HG02763 (cell line): ENCODE data around the gene MED16.

Source experiments
- ATAC-seq: cut with Tn5 transposase; IDR thresholded peaks from one replicate; pipeline ENCODE4 v1.9.1; 2021; ENCODE audit warnings: mild to moderate bottlenecking, moderate library complexity; ENCODE audit not compliant: unreplicated experiment

Gene MED16

GRCh38 chr19:912181-913079, 19.4 kb upstream of the MED16 start:
- ATAC-seq: peak; percentile 9

GRCh38 chr19:911197-912033, 18.4 kb upstream of the MED16 start:
- no peak for ATAC-seq

DNA sequence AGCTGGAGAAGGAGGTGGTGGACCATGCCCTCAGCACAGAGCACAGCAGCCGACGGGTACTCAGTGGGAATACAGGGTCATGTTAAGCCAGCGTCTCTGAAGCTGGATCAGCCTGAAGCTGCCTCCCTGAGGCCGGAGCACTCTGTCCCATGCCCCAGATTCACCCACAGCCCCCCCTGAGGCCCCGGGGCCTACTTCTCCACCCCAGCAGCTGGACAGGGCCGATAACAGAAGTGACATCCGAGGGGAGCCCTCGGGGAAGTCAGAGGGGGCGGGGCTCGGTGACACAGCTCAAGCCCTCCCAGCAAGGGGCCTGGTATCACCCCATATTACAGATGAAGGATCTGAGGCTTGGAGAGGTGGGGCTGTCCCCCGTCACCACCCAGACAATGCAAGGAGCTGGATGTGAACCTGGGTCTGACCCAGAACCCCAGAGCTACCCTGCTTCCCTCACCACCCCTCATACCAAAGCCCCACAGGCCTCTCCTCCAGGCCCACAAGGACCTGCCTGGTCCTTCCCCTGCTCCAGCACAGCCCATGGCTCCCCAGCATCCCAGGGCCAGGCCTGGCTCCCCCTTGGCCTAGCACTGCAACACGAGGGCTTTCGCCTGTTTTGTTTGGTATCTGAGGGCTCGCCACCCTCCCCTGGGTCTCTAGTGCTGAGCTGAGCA, 14.3 kb upstream of the MED16 start:
- no peak for ATAC-seq

GRCh38 chr19:906480-906879, 13.5 kb upstream of the MED16 start:
- ATAC-seq: no peak

GRCh38 chr19:904545-904944, 11.6 kb upstream of the MED16 start:
- no peak for ATAC-seq

- ATAC-seq: no peak
These were observed 10.3 kb upstream of the MED16 start for GRCh38 chr19:903266-903797.

- no peak for ATAC-seq
These were observed 9.6 kb upstream of the MED16 start for GRCh38 chr19:902446-903226.

DNA sequence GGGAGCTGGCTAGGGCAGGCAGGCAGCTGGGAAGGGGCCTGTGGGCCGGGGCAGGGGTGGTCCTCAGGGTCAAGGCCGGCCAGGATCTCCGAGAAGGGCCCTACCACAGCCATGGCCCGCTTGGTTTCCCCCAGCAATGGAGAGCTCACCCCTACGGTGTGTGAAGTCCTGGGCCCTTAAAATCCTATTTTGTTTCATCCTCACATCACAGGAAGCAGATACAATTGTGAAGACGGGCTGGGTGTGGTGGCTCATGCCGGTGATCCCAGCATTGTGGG, 9.0 kb upstream of the MED16 start:
- no peak for ATAC-seq

GRCh38 chr19:901216-902092, 8.5 kb upstream of the MED16 start:
- ATAC-seq: no peak

GRCh38 chr19:900302-901111, 7.5 kb upstream of the MED16 start:
- no peak for ATAC-seq

GRCh38 chr19:900043-900301, 7.0 kb upstream of the MED16 start:
- ATAC-seq: no peak

DNA sequence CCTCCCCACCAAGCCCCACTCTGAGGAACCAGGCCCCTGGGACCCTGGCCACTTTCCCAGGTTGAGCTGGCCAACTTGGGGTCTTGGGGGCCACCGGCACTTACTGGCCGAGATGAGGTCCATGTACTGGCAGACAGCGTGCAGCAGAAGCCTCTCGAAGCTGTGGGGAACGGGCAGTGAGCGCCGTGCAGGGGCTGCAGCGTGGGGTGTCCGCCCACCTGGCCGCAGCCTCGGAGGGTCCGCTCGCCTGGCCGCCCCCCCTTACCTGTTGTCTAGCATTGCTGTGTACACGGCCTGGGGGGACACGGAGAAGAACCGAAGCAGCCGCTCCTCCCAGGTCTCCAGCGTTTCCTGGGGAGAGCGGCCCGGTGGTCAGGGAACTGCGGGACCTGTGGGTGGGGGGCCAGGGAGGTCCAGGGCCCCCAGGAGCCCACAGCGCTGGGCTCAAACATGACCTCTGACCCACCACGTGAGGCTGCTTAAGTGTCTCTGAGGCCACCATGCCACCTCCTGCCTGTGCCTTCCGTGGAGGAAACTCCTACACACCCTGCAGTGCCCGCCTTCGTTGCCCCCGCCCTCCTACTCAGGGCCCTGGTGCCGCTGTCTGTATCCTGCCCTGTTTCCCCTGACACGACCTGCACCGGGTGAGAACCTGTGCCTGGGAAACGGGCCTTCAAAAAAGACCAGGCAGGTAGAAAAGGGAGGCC, 6.5 kb upstream of the MED16 start:
- no peak for ATAC-seq

GRCh38 chr19:898663-899062, 5.7 kb upstream of the MED16 start:
- no peak for ATAC-seq

GRCh38 chr19:897442-898039, 4.6 kb upstream of the MED16 start:
- no peak for ATAC-seq

DNA sequence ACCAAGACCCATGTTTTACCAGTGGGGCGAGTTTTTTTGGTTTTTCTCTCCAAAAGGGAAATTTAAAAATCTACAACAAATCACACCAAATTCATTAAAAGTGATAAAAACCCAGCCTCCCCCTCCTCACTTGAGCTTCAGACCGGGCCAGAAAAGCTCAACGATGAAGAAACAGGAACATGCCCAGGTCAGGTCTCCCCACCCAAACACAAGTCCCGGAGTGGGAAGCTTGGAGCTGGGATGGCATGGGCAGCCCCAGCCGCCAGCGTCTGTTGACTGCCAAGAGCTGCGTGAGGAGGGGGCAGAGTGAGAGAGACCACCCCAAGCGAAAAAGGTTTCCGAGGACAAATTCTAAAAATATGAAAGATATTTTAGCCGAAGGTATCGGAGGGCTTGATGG, 4.0 kb upstream of the MED16 start:
- no peak for ATAC-seq

- no peak for ATAC-seq
These were observed 3.4 kb upstream of the MED16 start for GRCh38 chr19:896434-896833.

- ATAC-seq: no peak
These were observed 619 bp downstream of the MED16 start for GRCh38 chr19:892243-892893.
